ENCODE data around the gene PLA2G2F. TPM values are rescaled to one million over a fixed set of nuclear protein-coding genes. Genes with fewer than 3 reads are reported as not detected.

PLA2G2F gene
- total and polyA plus RNA-seq, 2 of the 8 experiments (the other 6 are each of a cell fraction or from before 2014, with no cell fraction given) = not detected

GRCh38 chr1:20123722-20124455 is 15.2 kb upstream of the PLA2G2F start:
- H3K9me3 ChIP-seq (ENCODE audit: insufficient read depth in 2 of 2, low read depth in 1 of 2, low read length in 1 of 2) = no peaks in the 10 kb centered on the region
- ChIA-PET POLR2A (ENCODE audit: partially characterized antibody) (no interaction called here), CTCF (ENCODE audit: partially characterized antibody) (interaction anchor here (1.1 to 4.1 kb wide), 6 partner anchors 9 to 312 kb away, joined by 3 to 23 read pairs (median 6); no protein-coding TSS in a partner anchor)
- H3K79me1 ChIP-seq (ENCODE audit: low read depth, low read length) = no peaks in the 10 kb centered on the region
- 93% methylated on average over 9 of the region's 10 CpGs; no CpG with 5 or more reads in 1 of the 2 experiments for WGBS, 2 experiments (ENCODE audit: extremely low coverage in 1 of 2, insufficient coverage in 1 of 2, insufficient read length in 1 of 2, insufficient replicate concordance in 2 of 2, low coverage in 1 of 2, low lambda C conversion rate in 2 of 2, missing lambda C conversion rate in 1 of 2)
- H3K4me2 ChIP-seq (ENCODE audit: insufficient read depth in 1 of 2, low read depth in 2 of 2, low read length in 2 of 2) = no peak overlapping the region
- no peak overlapping the region for H4K91ac ChIP-seq (replicated peaks; ENCODE audit: insufficient read length, low read length)
- TF ChIP-seq ASH2L (IDR thresholded peaks at IDR 0.05; ENCODE audit: low read length) (no peak), CHD1 (IDR thresholded peaks at IDR 0.05; ENCODE audit: low read depth, low read length) (no peak), POLR2AphosphoS5 (IDR thresholded peaks at IDR 0.05; ENCODE audit: low read depth, low read length) (no peak), GTF2F1 (IDR thresholded peaks at IDR 0.05; ENCODE audit: borderline replicate concordance, low read depth, low read length) (no peak), USF2 (IDR thresholded peaks at IDR 0.05; ENCODE audit: low read length) (no peak), JUN (IDR thresholded peaks at IDR 0.05; ENCODE audit: low read depth, low read length) (no peak)
- H4K20me1 ChIP-seq (replicated peaks in 1 of 2; ENCODE audit: control insufficient read depth in 1 of 2, insufficient read depth in 2 of 2, low read length in 2 of 2) = no peaks in the 10 kb centered on the region
- H2BK5ac ChIP-seq (ENCODE audit: low read depth, low read length) = no peak overlapping the region
- no peaks in the 10 kb centered on the region for H3K23me2 ChIP-seq (ENCODE audit: low read depth, low read length)
- no peak overlapping the region for H4K8ac ChIP-seq (ENCODE audit: extremely low read depth, insufficient read depth, low read length)
- no peak overlapping the region for H2BK20ac ChIP-seq (ENCODE audit: low read length)
- no peaks in the 10 kb centered on the region for H3K36me3 ChIP-seq (ENCODE audit: control insufficient read depth in 2 of 4, insufficient read depth in 4 of 4, low read length in 3 of 4)
- FAIRE-seq (no peak), DNase-seq (ENCODE audit: low read depth in 1 of 2, low spot score in 2 of 2) (no peak)
- no peak overlapping the region for H2AK5ac ChIP-seq (ENCODE audit: low read depth, low read length)
- no peak overlapping the region for H3K4me3 ChIP-seq (ENCODE audit: extremely low read depth in 1 of 4, insufficient read depth in 2 of 4, low read depth in 3 of 4, low read length in 4 of 4)
- H2BK15ac ChIP-seq (ENCODE audit: low read length) = no peak overlapping the region
- H3K27me3 ChIP-seq (replicated peaks in 1 of 4; ENCODE audit: control insufficient read depth in 3 of 4, extremely low read depth in 1 of 4, insufficient read depth in 3 of 4, low read length in 3 of 4) = no peaks in the 10 kb centered on the region
- no peak overlapping the region for H2BK120ac ChIP-seq (replicated peaks; ENCODE audit: low read depth, low read length)
- no peak overlapping the region for H4K5ac ChIP-seq (ENCODE audit: insufficient read length, low read depth, low read length)
- H3K18ac ChIP-seq (ENCODE audit: extremely low read depth, low read length) = no peak overlapping the region
- H2AFZ ChIP-seq (ENCODE audit: low read length) = no peak overlapping the region
- H2BK12ac ChIP-seq (ENCODE audit: low read depth, low read length) = no peak overlapping the region
- H3K23ac ChIP-seq (ENCODE audit: insufficient read length) = no peak overlapping the region
- H3K9ac ChIP-seq (replicated peaks in 1 of 4; ENCODE audit: extremely low read depth in 1 of 4, low read depth in 3 of 4, low read length in 3 of 4) = no peak overlapping the region; a peak in 1 of 7 replicates
- no peak overlapping the region for H3K56ac ChIP-seq (replicated peaks; ENCODE audit: insufficient read length, low read depth, low read length)
- no peak overlapping the region for H3K4ac ChIP-seq (replicated peaks; ENCODE audit: insufficient read length, low read depth, low read length)
- no peak overlapping the region for H3K27ac ChIP-seq (ENCODE audit: low read depth, low read length)
- no peaks in the 10 kb centered on the region for H3K79me2 ChIP-seq (ENCODE audit: control insufficient read depth in 1 of 2, insufficient read depth in 2 of 2, low read length in 2 of 2)
- H3K4me1 ChIP-seq (replicated peaks in 1 of 4; ENCODE audit: control insufficient read depth in 3 of 4, insufficient read depth in 4 of 4, low read length in 3 of 4) = no peaks in the 10 kb centered on the region
- no peak overlapping the region for H3K14ac ChIP-seq (ENCODE audit: insufficient read length)
